Neutrophil (primary cell): ENCODE data around the gene BAIAP2L1.

Source experiments
- H3K27ac ChIP-seq: fragments of 200-600 bp; sonication (generic); 2 replicates; pipeline ENCODE4 v1.5.1; 2016; ENCODE audit warnings: mild to moderate bottlenecking, moderate library complexity
- H3K27me3 ChIP-seq: fragments of 200-600 bp; sonication (generic); 2 replicates; pipeline ENCODE4 v1.6.0; 2016; ENCODE audit warnings: mild to moderate bottlenecking
- H3K36me3 ChIP-seq: fragments of 200-600 bp; sonication (generic); 2 replicates; pipeline ENCODE4 v1.5.1; 2017
- H3K4me1 ChIP-seq, 2 experiments: fragments of 200-600 bp in 1 of 2; sonication (generic) in 1 of 2; 1 replicate in 1 of 2; 2 replicates in 1 of 2; pipeline versions ENCODE4 v1.5.1 to v1.6.1; 2013 to 2016; ENCODE audit warnings: low read depth in 1 of 2, low read length in 1 of 2, mild to moderate bottlenecking in 1 of 2, moderate library complexity in 1 of 2; ENCODE audit not compliant: control insufficient read depth in 1 of 2, insufficient read depth in 1 of 2
- H3K4me3 ChIP-seq, 2 experiments: fragments of 200-600 bp in 1 of 2; sonication (generic) in 1 of 2; 1 replicate in 1 of 2; 2 replicates in 1 of 2; pipeline ENCODE4 v1.5.1; 2013 to 2016; ENCODE audit warnings: low read depth in 1 of 2, low read length in 1 of 2, mild to moderate bottlenecking in 1 of 2, moderate library complexity in 1 of 2
- H3K9me3 ChIP-seq: fragments of 200-600 bp; sonication (generic); 2 replicates; pipeline ENCODE4 v1.5.1; 2016
- TF ChIP-seq, protein P1 (sequence below): fragments of 200-600 bp; sonication (generic); IDR thresholded peaks from 2 replicates; pipeline ENCODE4 v1.5.1; 2016; ENCODE audit warnings: antibody characterized with exemption

Gene BAIAP2L1

DNA sequence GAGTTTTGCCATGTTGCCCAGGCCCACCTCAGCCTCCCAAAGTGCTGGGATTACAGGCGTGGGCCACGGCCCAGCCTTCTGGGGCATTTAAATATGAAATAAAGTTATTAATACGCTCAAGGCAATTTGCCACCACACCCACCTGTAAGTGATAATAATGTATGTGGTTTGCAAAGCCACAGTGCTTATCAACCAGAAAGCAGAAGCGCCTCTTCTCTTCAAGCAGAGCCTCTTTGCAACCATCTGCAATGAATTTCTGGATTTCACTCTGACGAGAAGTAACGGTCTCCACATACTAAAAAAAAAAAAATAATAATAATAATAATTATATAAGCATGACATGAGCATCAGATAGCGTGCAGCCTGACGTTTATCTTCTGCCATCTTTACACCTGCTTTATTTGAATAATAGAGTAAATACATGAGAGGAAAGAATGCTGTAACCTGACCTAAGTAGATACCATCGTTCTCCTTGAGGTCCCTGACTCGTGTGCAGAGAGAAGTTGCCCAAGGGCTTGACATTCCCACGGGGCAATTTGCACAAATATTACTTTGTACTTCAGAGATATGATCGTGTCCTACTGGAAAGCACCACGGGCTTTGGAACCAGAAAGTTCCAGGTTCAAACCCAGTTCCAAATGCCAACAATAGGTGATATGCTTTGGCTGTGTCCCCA is 85.4 kb downstream of the BAIAP2L1 start:
- H3K9me3 ChIP-seq: no peaks in the 10 kb centered on the region
- TF ChIP-seq, protein P1, sequence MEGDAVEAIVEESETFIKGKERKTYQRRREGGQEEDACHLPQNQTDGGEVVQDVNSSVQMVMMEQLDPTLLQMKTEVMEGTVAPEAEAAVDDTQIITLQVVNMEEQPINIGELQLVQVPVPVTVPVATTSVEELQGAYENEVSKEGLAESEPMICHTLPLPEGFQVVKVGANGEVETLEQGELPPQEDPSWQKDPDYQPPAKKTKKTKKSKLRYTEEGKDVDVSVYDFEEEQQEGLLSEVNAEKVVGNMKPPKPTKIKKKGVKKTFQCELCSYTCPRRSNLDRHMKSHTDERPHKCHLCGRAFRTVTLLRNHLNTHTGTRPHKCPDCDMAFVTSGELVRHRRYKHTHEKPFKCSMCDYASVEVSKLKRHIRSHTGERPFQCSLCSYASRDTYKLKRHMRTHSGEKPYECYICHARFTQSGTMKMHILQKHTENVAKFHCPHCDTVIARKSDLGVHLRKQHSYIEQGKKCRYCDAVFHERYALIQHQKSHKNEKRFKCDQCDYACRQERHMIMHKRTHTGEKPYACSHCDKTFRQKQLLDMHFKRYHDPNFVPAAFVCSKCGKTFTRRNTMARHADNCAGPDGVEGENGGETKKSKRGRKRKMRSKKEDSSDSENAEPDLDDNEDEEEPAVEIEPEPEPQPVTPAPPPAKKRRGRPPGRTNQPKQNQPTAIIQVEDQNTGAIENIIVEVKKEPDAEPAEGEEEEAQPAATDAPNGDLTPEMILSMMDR: no peak
- no peaks in the 10 kb centered on the region for H3K36me3 ChIP-seq
- H3K4me1 ChIP-seq: no peaks in the 10 kb centered on the region
- H3K4me3 ChIP-seq: no peak overlapping the region
- no peaks in the 10 kb centered on the region for H3K27me3 ChIP-seq
- H3K27ac ChIP-seq: no peak overlapping the region

DNA sequence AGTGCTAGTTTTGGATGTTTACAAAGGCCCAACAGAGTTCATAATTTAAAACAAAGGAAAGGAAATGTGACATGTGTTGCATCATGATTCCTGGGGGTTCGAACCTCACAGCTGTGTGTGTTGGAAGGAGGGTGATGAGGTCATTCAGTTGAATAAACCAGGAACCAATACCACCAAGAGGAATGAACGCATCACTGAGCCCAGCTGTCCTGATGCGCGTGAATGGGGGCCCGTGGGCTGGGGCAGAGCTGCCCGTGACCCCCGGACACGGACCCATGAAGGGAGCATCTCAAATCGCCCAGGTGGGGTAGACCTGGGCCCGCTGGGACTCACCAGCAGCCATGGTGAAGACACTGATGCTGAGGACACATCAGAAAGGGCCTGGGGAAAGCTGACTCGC is 86.4 kb downstream of the BAIAP2L1 start:
- Histone ChIP-seq H3K36me3 (peaks cover 9% of the 10 kb centered on the region), H3K27me3 (no peaks in the 10 kb centered on the region), H3K4me3 (no peak overlapping the region), H3K4me1 (no peaks in the 10 kb centered on the region), H3K9me3 (no peaks in the 10 kb centered on the region), H3K27ac (no peak overlapping the region)
- TF ChIP-seq, protein P1: no peak

DNA sequence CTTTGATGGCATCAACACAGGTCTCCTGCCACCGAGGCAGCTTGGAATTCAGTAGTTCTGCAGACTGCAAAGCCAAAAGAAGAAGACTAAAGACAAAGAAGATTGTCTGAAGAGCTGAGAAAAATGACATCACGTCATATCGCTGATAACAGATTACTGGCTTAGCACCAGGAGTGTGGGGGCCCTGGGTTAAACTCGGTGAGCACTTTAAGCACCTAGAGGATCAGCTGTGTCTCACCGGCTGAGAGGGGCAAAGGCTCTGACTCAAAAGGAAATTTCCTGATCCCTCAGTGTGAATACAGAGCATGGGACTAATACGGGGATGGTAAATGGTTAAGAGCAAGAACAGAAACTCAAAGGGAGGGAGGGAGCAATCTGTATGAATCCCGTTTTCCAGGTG is 88.7 kb downstream of the BAIAP2L1 start:
- H3K36me3 ChIP-seq: peaks cover 32% of the 10 kb centered on the region
- no peak overlapping the region for H3K27ac ChIP-seq

DNA sequence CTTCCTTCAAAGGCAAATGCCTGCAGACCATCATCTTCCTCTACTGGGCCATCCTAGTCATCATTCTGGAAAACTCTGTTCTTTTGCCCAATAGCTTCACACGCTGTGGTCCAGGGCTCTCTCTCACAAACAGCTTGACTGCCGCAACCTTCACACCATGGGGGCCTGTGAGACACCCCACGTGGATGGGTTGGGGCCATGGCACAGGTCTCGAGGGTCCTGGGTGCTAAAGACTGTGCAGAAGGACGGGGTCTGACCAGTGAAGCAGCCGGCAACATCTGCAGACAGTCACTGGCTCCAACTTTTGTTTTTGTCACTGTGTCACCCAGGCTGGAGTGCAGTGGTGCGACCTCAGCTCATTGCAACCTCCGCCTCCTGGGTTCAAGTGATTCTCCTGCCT is 91.3 kb downstream of the BAIAP2L1 start:
- peaks cover 42% of the 10 kb centered on the region for H3K36me3 ChIP-seq
- no peaks in the 10 kb centered on the region for H3K27me3 ChIP-seq
- H3K4me1 ChIP-seq: no peaks in the 10 kb centered on the region
- no peak overlapping the region for H3K4me3 ChIP-seq
- H3K9me3 ChIP-seq: no peaks in the 10 kb centered on the region
- H3K27ac ChIP-seq: no peak overlapping the region
- TF ChIP-seq, protein P1: no peak

More for the DNA sequence above, 88.7 kb downstream of the BAIAP2L1 start:
- H3K27me3 ChIP-seq: no peaks in the 10 kb centered on the region
- no peak overlapping the region for H3K4me3 ChIP-seq
- H3K4me1 ChIP-seq: no peaks in the 10 kb centered on the region
- TF ChIP-seq, protein P1: no peak
- no peaks in the 10 kb centered on the region for H3K9me3 ChIP-seq

DNA sequence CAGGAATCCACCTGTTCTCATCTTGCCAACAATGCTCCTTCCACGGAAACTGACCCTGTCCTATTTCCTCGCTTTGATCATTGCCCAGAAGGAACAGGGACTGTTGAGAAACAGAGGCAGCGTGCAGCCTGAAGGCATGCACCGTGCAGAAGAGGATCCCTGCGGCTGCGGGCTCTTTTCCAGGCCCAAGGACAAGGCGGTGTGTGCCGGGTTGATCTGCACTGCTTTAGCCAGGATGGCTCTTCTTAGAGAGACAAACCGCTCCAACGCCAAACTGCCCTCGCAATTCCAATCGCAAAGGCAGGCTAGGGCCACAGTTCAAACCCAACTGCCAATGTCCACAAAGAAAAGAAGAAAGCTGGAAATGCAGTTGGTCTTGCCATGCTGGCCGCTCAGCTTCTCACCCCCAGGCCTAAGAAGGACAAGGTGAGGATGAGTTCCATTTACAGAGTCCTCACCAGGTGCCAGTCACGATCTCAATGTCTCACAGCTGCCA is 92.9 kb downstream of the BAIAP2L1 start:
- Histone ChIP-seq H3K27me3 (no peaks in the 10 kb centered on the region), H3K9me3 (no peaks in the 10 kb centered on the region), H3K4me1 (no peaks in the 10 kb centered on the region), H3K36me3 (peaks cover 48% of the 10 kb centered on the region), H3K4me3 (no peak overlapping the region), H3K27ac (no peak overlapping the region)
- TF ChIP-seq, protein P1: no peak
